WERI-Rb-1 (cell line): ENCODE measurements around the gene C8A.

Experiments used
- DNase-seq: peaks from one replicate; pipeline ENCODE4 v3.0.0-alpha.2; 2020
- H3K27ac ChIP-seq: fragments of 250-450 bp; sonication (Bioruptor Pico); 2 replicates; pipeline ENCODE4 v1.5.1; 2020; ENCODE audit warnings: mild to moderate bottlenecking, moderate library complexity
- H3K27me3 ChIP-seq: fragments of 250-450 bp; sonication (Bioruptor Pico); 2 replicates; pipeline ENCODE4 v1.5.1; 2021; ENCODE audit warnings: mild to moderate bottlenecking, low read depth, moderate library complexity; ENCODE audit not compliant: insufficient read depth, severe bottlenecking
- H3K36me3 ChIP-seq: fragments of 250-450 bp; sonication (Bioruptor Pico); 2 replicates; pipeline ENCODE4 v1.5.1; 2020; ENCODE audit warnings: mild to moderate bottlenecking, moderate library complexity
- H3K4me3 ChIP-seq: 2 replicates; pipeline ENCODE4 v1.5.1; 2011; ENCODE audit warnings: low read depth, mild to moderate bottlenecking, control low read depth, low read length
- H3K9me3 ChIP-seq: fragments of 250-450 bp; sonication (Bioruptor Pico); 2 replicates; pipeline ENCODE4 v1.5.1; 2021; ENCODE audit warnings: mild to moderate bottlenecking, moderate library complexity; ENCODE audit not compliant: severe bottlenecking
- TF ChIP-seq, protein P1 (sequence below): IDR thresholded peaks from 2 replicates; pipeline ENCODE4 v1.5.1; 2011; ENCODE audit warnings: low read depth, mild to moderate bottlenecking, control low read depth, inconsistent platforms, low read length

Gene C8A

GRCh38 chr1:56854521-56855099, at the start of gene C8A:
Gene C8A, plus strand, starts transcription at chr1:56854797. Its CDS starts 105 bp downstream, at chr1:56854902.
- Histone ChIP-seq H3K4me3 (no peak within 1 kb of the TSS), H3K36me3 (no peaks in the 10 kb centered on the region), H3K9me3 (no peaks in the 10 kb centered on the region), H3K27me3 (no peaks in the 10 kb centered on the region), H3K27ac (no peak within 1 kb of the TSS)
- no peak for DNase-seq
- TF ChIP-seq, protein P1, sequence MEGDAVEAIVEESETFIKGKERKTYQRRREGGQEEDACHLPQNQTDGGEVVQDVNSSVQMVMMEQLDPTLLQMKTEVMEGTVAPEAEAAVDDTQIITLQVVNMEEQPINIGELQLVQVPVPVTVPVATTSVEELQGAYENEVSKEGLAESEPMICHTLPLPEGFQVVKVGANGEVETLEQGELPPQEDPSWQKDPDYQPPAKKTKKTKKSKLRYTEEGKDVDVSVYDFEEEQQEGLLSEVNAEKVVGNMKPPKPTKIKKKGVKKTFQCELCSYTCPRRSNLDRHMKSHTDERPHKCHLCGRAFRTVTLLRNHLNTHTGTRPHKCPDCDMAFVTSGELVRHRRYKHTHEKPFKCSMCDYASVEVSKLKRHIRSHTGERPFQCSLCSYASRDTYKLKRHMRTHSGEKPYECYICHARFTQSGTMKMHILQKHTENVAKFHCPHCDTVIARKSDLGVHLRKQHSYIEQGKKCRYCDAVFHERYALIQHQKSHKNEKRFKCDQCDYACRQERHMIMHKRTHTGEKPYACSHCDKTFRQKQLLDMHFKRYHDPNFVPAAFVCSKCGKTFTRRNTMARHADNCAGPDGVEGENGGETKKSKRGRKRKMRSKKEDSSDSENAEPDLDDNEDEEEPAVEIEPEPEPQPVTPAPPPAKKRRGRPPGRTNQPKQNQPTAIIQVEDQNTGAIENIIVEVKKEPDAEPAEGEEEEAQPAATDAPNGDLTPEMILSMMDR = no peak

DNA sequence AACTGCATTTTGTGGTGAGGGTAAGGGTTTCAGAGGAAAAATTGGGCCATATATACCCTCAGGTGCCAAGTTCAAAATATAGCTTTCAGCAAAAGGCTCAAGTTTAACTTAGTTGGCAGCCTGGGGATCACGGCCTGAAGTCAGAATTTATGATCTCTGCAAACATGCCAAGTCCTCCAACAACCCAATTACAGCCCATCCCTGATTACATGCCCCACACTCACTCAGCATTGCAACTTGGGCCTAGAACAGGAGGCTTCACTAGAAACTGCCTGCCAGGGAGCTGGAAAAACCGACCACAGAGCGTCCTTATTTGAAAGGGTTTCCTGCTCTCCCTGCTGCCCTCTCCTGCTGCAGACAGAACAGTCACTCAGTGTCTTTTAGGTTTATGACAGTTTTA, 47.8 kb upstream of the C8A start:
- H3K4me3 ChIP-seq = no peak overlapping the region
- TF ChIP-seq, protein P1 = no peak
- H3K27me3 ChIP-seq = no peaks in the 10 kb centered on the region
- no peak for DNase-seq
- H3K27ac ChIP-seq = no peak overlapping the region
- no peaks in the 10 kb centered on the region for H3K36me3 ChIP-seq
- H3K9me3 ChIP-seq = no peaks in the 10 kb centered on the region

- TF ChIP-seq, protein P1 = no peak
- Histone ChIP-seq H3K27me3 (no peaks in the 10 kb centered on the region), H3K4me3 (no peak overlapping the region), H3K36me3 (no peaks in the 10 kb centered on the region), H3K9me3 (no peaks in the 10 kb centered on the region), H3K27ac (no peak overlapping the region)
- no peak for DNase-seq
These were observed 46.2 kb upstream of the C8A start for GRCh38 chr1:56808410-56808809.

- Histone ChIP-seq H3K36me3 (no peaks in the 10 kb centered on the region), H3K4me3 (no peak overlapping the region), H3K27ac (no peak overlapping the region), H3K9me3 (peaks cover 6% of the 10 kb centered on the region), H3K27me3 (no peaks in the 10 kb centered on the region)
- TF ChIP-seq, protein P1 = no peak
- no peak for DNase-seq
These were observed 43.3 kb upstream of the C8A start for GRCh38 chr1:56811331-56811730.

DNA sequence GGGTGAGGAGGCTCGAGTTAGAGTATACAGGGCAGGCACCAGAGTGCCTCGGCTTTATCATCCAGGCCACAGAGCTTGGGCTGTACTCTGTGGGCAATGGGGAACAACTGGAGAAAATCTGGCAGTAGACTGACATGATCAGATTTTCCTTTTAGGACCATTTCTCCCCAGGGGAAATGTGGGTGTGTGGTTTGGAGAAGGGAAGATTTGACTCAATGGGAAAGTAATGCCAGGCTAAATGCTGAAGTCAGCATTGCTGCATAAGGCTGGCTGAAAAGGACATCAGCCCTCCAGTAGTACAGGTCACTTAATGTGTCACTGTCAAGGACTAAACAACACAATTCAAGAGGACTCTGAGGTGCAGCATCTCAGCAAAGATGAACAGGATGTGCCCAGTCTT, 40.4 kb upstream of the C8A start:
- DNase-seq = no peak
- H3K36me3 ChIP-seq = no peaks in the 10 kb centered on the region
- no peak overlapping the region for H3K27ac ChIP-seq
- TF ChIP-seq, protein P1 = no peak
- peaks cover 6% of the 10 kb centered on the region for H3K9me3 ChIP-seq
- H3K27me3 ChIP-seq = no peaks in the 10 kb centered on the region
- no peak overlapping the region for H3K4me3 ChIP-seq

- TF ChIP-seq, protein P1 = no peak
- Histone ChIP-seq H3K9me3 (peaks cover 6% of the 10 kb centered on the region), H3K36me3 (no peaks in the 10 kb centered on the region), H3K4me3 (no peak overlapping the region), H3K27ac (no peak overlapping the region), H3K27me3 (peaks cover 2% of the 10 kb centered on the region)
- DNase-seq = no peak
These were observed 38.3 kb upstream of the C8A start for GRCh38 chr1:56816264-56816663.
